K562 (cell line): ENCODE measurements around the gene SKIC2. TPM values are rescaled to one million over a fixed set of nuclear protein-coding genes. Genes with fewer than 3 reads are reported as not detected.

Experiments
- ATAC-seq: fragments of 200-7000 bp; cut with Tn5 transposase; 3 replicates; pipeline ENCODE4 v1.9.1; 2020; ENCODE audit warnings: moderate library complexity
- BruUV-seq: library from RNA; stranded (reverse); fragments of 400-500 nt; replicated peaks from 2 replicates; lab custom pipeline; 2021; lab: Mats Ljungman, UMichigan
- CTCF ChIA-PET: fragments of 300-600 bp; formaldehyde crosslinking; extraction: SDS; loops from one replicate; lab custom pipeline; 2021; ENCODE audit warnings: low intra/inter-chr PET ratio; lab: Yijun Ruan, JAX
- POLR2A ChIA-PET: fragments of 300-600, 350-650 bp; sonication (Branson Sonifier 250); formaldehyde crosslinking; extraction: SDS; loops from one replicate; lab custom pipeline; 2021; ENCODE audit warnings: antibody characterized with exemption, inconsistent platforms; lab: Yijun Ruan, JAX
- DNase-seq, 4 experiments: peaks; one replicate each; pipeline versions ENCODE4 v3.0.0 to v3.0.0-alpha.2; 2011 to 2018; ENCODE audit warnings: low spot score in 3 of 4, mixed read lengths in 3 of 4; ENCODE audit errors: extremely low read depth in 1 of 4
- FAIRE-seq: peaks from 2 replicates; lab custom pipeline; 2011; peaks lifted over from hg19 to GRCh38; lab: Jason Lieb, UNC
- H2AFZ ChIP-seq: 2 replicates; pipeline ENCODE4 v1.6.0; 2011; ENCODE audit warnings: low read depth, low read length, control low read depth, inconsistent platforms
- H3K27ac ChIP-seq: fragments of 200-600 bp; 3 replicates; pipeline ENCODE4 v1.8.0; 2011; ENCODE audit warnings: low read depth, mild to moderate bottlenecking, control low read depth, inconsistent platforms, low read length, moderate library complexity, mixed read lengths; ENCODE audit errors: extremely low read depth
- H3K27me3 ChIP-seq, 2 experiments: fragments of 300-600 bp in 1 of 2; 2 replicates in 1 of 2; 3 replicates in 1 of 2; pipeline versions ENCODE4 v1.6.0 to v1.8.0; 2011; ENCODE audit warnings: inconsistent platforms in 2 of 2, low read length in 2 of 2, mild to moderate bottlenecking in 1 of 2, mixed read lengths in 1 of 2, moderate library complexity in 1 of 2; ENCODE audit not compliant: control insufficient read depth in 2 of 2, insufficient read depth in 2 of 2
- H3K36me3 ChIP-seq: fragments of 300-600 bp; 3 replicates; pipeline ENCODE4 v1.8.0; 2011; ENCODE audit warnings: mild to moderate bottlenecking, low read length, inconsistent platforms; ENCODE audit not compliant: control insufficient read depth, insufficient read depth
- H3K4me1 ChIP-seq, 2 experiments: fragments of 200-600 bp in 1 of 2; replicated peaks in 1 of 2; 2 replicates in 1 of 2; 3 replicates in 1 of 2; pipeline versions ENCODE4 v1.5.1 to v1.8.0; 2011; ENCODE audit warnings: inconsistent platforms in 2 of 2, low read length in 2 of 2, mild to moderate bottlenecking in 1 of 2, mixed read lengths in 1 of 2, moderate library complexity in 1 of 2; ENCODE audit not compliant: control insufficient read depth in 2 of 2, insufficient read depth in 2 of 2
- H3K4me2 ChIP-seq: 2 replicates; pipeline ENCODE4 v1.6.1; 2011; ENCODE audit warnings: low read length, control low read depth, inconsistent platforms, mixed read lengths; ENCODE audit not compliant: insufficient read depth
- H3K4me3 ChIP-seq: fragments of 200-600 bp; sonication (generic), shearing (Covaris generic); 2 replicates; pipeline ENCODE4 v1.5.1; 2016; ENCODE audit warnings: control low read depth, inconsistent platforms
- H3K79me2 ChIP-seq: fragments of 200-600 bp; 3 replicates; pipeline ENCODE4 v1.8.0; 2011; ENCODE audit warnings: low read length, inconsistent platforms; ENCODE audit not compliant: control insufficient read depth, insufficient read depth
- H3K9ac ChIP-seq, 2 experiments: 2 replicates each; pipeline versions ENCODE4 v1.6.0 to v1.6.1; 2011; ENCODE audit warnings: low read depth in 2 of 2, low read length in 2 of 2, control low read depth in 1 of 2, inconsistent platforms in 1 of 2, mild to moderate bottlenecking in 1 of 2, mixed read lengths in 1 of 2; ENCODE audit not compliant: insufficient read depth in 1 of 2
- H3K9me1 ChIP-seq: one replicate; pipeline ENCODE4 v1.6.0; 2011; ENCODE audit warnings: inconsistent platforms, mild to moderate bottlenecking, low read length, moderate library complexity; ENCODE audit not compliant: control insufficient read depth, insufficient read depth
- H3K9me3 ChIP-seq: replicated peaks from 2 replicates; pipeline ENCODE4 v1.5.1; 2011; ENCODE audit warnings: low read depth, low read length, inconsistent platforms; ENCODE audit not compliant: control insufficient read depth, insufficient read depth
- H4K20me1 ChIP-seq: replicated peaks from 2 replicates; pipeline ENCODE4 v1.6.1; 2011; ENCODE audit warnings: low read length, inconsistent platforms, mixed read lengths; ENCODE audit not compliant: control insufficient read depth, insufficient read depth
- E2F5 ChIP-seq: sonication (generic); formaldehyde crosslinking; IDR thresholded peaks from 2 replicates; pipeline ENCODE4 v1.8.0; 2022; ENCODE audit warnings: mild to moderate bottlenecking, missing genetic modification reagents
- HNRNPUL1 ChIP-seq: fragments of 200-400 bp; formaldehyde crosslinking; IDR thresholded peaks from 2 replicates; pipeline ENCODE4 v1.6.1; 2017; ENCODE audit warnings: low read length
- SP1 ChIP-seq: sonication (generic); formaldehyde crosslinking; IDR thresholded peaks from 2 replicates; pipeline ENCODE4 v1.8.1; 2022; ENCODE audit warnings: mild to moderate bottlenecking, missing genetic modification reagents
- TEAD4 ChIP-seq, 2 experiments: sonication (generic) in 1 of 2; formaldehyde crosslinking in 1 of 2; IDR thresholded peaks; 2 replicates each; pipeline versions ENCODE4 v1.6.1 to v1.8.0; 2012 to 2022; ENCODE audit warnings: borderline replicate concordance in 1 of 2, inconsistent platforms in 1 of 2, low read length in 1 of 2, mild to moderate bottlenecking in 1 of 2, missing genetic modification reagents in 1 of 2
- TOE1 ChIP-seq, 2 experiments: fragments of 450-650 bp in 1 of 2; sonication (generic) in 1 of 2; formaldehyde crosslinking in 1 of 2; IDR thresholded peaks; 2 replicates each; pipeline versions ENCODE4 v1.7.1 to v1.8.0; 2016 to 2022; ENCODE audit warnings: borderline replicate concordance in 2 of 2, mild to moderate bottlenecking in 2 of 2, antibody characterized with exemption in 1 of 2, inconsistent platforms in 1 of 2, low read depth in 1 of 2, missing genetic modification reagents in 1 of 2, moderate library complexity in 1 of 2
- ZFP91 ChIP-seq: sonication (generic); formaldehyde crosslinking; IDR thresholded peaks from 2 replicates; pipeline ENCODE4 v1.8.0; 2022; ENCODE audit warnings: mild to moderate bottlenecking, missing genetic modification reagents
- WGBS: fragments of 100-300 bp; shearing (Covaris generic); methylation state at CpG from one replicate; pipeline ENCODE4 v1.1.6; 2016; ENCODE audit warnings: low coverage, mixed read lengths; ENCODE audit not compliant: insufficient coverage; ENCODE audit errors: missing lambda C conversion rate; 5-methylcytosine and 5-hydroxymethylcytosine counted together
- in situ Hi-C: fragments of 300-500 bp; cut with MboI; formaldehyde crosslinking; loops from 4 replicates; pipeline ENCODE4 v1.15.0; 2018; ENCODE audit warnings: inconsistent platforms, mixed read lengths
- intact Hi-C: fragments of 100-400 bp; cut with micrococcal nuclease; formaldehyde crosslinking; loops from 2 replicates; pipeline ENCODE4 v1.14.2; 2022
- polyA plus RNA-seq, 8 experiments: library from polyadenylated mRNA; depleted of rRNA in 4 of 8; stranded (reverse) in 5 of 8; unstranded in 3 of 8; fragments of >200 nt; fragmentation: Nextera tagmentation in 2 of 8; fragmentation: Illumina TruSeq in 1 of 8; extraction: Ambion mirVana in 2 of 8; extraction: Trizol in 1 of 8; gene quantifications; 2 replicates each; pipeline versions ENCODE4 v1.2.1 to v1.2.3, GENCODE V29; 2011 to 2014; ENCODE audit warnings: inconsistent platforms in 1 of 8, missing spikeins in 1 of 8
- total RNA-seq, 7 experiments: library from RNA; depleted of rRNA in 6 of 7; stranded (reverse); fragments of >200 nt in 6 of 7; fragmentation: Illumina TruSeq in 2 of 7; extraction: Trizol in 2 of 7; gene quantifications; 2 replicates each; pipeline versions ENCODE4 v1.2.1 to v1.2.3, GENCODE V29; 2011 to 2021; ENCODE audit warnings: low replicate concordance in 1 of 7
- TF ChIP-seq, protein P1 (sequence below): sonication (generic); formaldehyde crosslinking; IDR thresholded peaks from 2 replicates; pipeline ENCODE4 v1.8.0; 2022; ENCODE audit warnings: mild to moderate bottlenecking, missing genetic modification reagents, borderline replicate concordance
- TF ChIP-seq, protein P2 (sequence below): sonication (generic); formaldehyde crosslinking; IDR thresholded peaks from 2 replicates; pipeline ENCODE4 v1.9.0; 2022; ENCODE audit warnings: mild to moderate bottlenecking, missing genetic modification reagents

Gene SKIC2
- total and polyA plus RNA-seq, 9 of the 15 experiments (the other 6 are each of a cell fraction or from before 2014, with no cell fraction given): 3.3 to 94.6 (median 38.8) TPM

DNA sequence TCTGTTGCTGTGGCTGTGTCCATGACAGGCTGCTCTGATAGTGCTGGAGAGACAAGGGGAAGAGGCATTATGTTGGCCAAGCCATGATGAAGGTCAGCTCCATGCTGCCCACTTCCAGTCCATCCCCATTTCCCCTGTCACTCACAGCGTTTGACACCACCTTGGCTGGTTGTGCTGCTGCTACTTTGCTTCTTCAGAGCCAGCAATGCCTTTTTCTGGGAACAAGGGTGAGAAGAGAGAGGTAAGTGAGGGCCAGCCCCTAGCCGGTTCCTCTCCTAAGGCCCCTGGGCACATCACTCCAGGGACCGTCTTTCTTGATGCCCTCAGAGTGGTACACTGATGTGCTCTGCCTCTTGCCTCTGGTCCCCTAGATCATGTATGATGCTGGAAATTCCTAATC lies 2.2 kb upstream of the SKIC2 start:
- Histone ChIP-seq H3K27me3 (no peaks in the 10 kb centered on the region), H3K27ac (no peak overlapping the region), H3K36me3 (peaks cover 74% of the 10 kb centered on the region), H3K4me1 (peaks cover 4 to 17% of the 10 kb centered on the region in 2 experiments; a peak in 4 of 5 replicates), H3K4me3 (no peak overlapping the region), H2AFZ (no peak overlapping the region), H3K9me3 (no peaks in the 10 kb centered on the region), H3K9ac (peak overlapping the region in 1 of 2 experiments; percentile 8; a peak in 1 of 4 replicates), H4K20me1 (no peaks in the 10 kb centered on the region), H3K79me2 (peaks cover 40% of the 10 kb centered on the region), H3K9me1 (no peaks in the 10 kb centered on the region), H3K4me2 (no peak overlapping the region)
- DNase-seq (no peak), FAIRE-seq (no peak), ATAC-seq (no peak)
- intact Hi-C loops: loop anchor here (5.0 kb wide), 1 partner anchor 39 kb away; no protein-coding TSS in a partner anchor
- TF ChIP-seq TOE1 (IDR thresholded peaks at IDR 0.05; ENCODE audit: borderline replicate concordance) (no peak), TOE1 (CRISPR knock-in tag; IDR thresholded peaks at IDR 0.05; ENCODE audit: borderline replicate concordance, low read depth) (peak; percentile 72; the same call in 1 of the 2 replicates), HNRNPUL1 (no peak), TEAD4 (IDR thresholded peaks at IDR 0.05; ENCODE audit: low read length) (no peak), TEAD4 (CRISPR knock-in tag; IDR thresholded peaks at IDR 0.05; ENCODE audit: borderline replicate concordance) (no peak), ZFP91 (0 out of 2 replicates have a peak, but pooled peaks have one; percentile 19), E2F5 (0 out of 2 replicates have a peak, but pooled peaks have one; percentile 53), SP1 (0 out of 2 replicates have a peak, but pooled peaks have one; percentile 13)
- TF ChIP-seq, protein P1, sequence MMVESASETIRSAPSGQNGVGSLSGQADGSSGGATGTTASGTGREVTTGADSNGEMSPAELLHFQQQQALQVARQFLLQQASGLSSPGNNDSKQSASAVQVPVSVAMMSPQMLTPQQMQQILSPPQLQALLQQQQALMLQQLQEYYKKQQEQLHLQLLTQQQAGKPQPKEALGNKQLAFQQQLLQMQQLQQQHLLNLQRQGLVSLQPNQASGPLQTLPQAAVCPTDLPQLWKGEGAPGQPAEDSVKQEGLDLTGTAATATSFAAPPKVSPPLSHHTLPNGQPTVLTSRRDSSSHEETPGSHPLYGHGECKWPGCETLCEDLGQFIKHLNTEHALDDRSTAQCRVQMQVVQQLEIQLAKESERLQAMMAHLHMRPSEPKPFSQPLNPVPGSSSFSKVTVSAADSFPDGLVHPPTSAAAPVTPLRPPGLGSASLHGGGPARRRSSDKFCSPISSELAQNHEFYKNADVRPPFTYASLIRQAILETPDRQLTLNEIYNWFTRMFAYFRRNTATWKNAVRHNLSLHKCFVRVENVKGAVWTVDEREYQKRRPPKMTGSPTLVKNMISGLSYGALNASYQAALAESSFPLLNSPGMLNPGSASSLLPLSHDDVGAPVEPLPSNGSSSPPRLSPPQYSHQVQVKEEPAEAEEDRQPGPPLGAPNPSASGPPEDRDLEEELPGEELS (CRISPR knock-in tag): peak; percentile 67; the same call in 1 of the 2 replicates
- TF ChIP-seq, protein P2, sequence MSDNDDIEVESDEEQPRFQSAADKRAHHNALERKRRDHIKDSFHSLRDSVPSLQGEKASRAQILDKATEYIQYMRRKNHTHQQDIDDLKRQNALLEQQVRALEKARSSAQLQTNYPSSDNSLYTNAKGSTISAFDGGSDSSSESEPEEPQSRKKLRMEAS (CRISPR knock-in tag): peak; percentile 19; the same call in 1 of the 2 replicates
- in situ Hi-C loops: loop anchor here (10.0 kb wide), 1 partner anchor 88 kb away; no protein-coding TSS in a partner anchor
- 91% methylated on average over 3 of the region's 3 CpGs for WGBS
- BruUV-seq: no TSS peak
- CTCF ChIA-PET: no interaction called here
- POLR2A ChIA-PET: interaction anchor here (0.6 to 4.8 kb wide), 5 partner anchors 11 to 292 kb away, joined by 3 to 74 read pairs (median 5); partner anchors contain the start of genes CFB, DXO, GPANK1 and HSPA1A
